C4-2B (cell line): ENCODE results near the gene CAMK1D.
"Not testable (repeated sequence)": the region's sequence is repeated elsewhere in the genome, so short reads cannot be mapped to it uniquely, and the experiment has no call there.

Experiments used
- ZFX ChIP-seq: fragments of 450-650 bp; IDR thresholded peaks from 2 replicates; pipeline ENCODE4 v1.6.1; 2017
- TF ChIP-seq, protein P1 (sequence below): fragments of 450-650 bp; conservative IDR thresholded peaks from 2 replicates; pipeline ENCODE4 v1.5.1; 2017; ENCODE audit warnings: mild to moderate bottlenecking

DNA sequence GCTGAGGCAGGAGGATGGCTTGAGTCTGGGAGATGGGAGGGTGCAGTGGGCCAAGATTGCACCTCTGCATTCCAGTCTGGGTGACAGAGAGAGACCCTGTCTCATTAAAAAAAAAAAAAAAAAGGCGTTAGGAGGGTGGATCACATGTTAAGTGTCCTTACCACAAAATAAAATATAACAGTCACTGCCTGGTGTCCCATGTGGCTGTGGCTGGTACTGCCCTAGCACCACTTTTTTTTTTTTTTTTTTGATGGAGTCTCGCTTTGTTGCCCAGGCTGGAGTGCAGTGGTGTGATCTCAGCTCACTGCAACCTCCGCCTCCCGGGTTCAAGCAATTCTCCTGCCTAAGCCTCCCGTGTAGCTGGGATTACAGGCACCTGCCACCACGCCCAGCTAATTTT is 460.7 kb downstream of the CAMK1D start:
- TF ChIP-seq, protein P1, sequence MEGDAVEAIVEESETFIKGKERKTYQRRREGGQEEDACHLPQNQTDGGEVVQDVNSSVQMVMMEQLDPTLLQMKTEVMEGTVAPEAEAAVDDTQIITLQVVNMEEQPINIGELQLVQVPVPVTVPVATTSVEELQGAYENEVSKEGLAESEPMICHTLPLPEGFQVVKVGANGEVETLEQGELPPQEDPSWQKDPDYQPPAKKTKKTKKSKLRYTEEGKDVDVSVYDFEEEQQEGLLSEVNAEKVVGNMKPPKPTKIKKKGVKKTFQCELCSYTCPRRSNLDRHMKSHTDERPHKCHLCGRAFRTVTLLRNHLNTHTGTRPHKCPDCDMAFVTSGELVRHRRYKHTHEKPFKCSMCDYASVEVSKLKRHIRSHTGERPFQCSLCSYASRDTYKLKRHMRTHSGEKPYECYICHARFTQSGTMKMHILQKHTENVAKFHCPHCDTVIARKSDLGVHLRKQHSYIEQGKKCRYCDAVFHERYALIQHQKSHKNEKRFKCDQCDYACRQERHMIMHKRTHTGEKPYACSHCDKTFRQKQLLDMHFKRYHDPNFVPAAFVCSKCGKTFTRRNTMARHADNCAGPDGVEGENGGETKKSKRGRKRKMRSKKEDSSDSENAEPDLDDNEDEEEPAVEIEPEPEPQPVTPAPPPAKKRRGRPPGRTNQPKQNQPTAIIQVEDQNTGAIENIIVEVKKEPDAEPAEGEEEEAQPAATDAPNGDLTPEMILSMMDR: not testable (repeated sequence)
- TF ChIP-seq ZFX: not testable (repeated sequence)
